Trophoblast cell (in vitro differentiated cells and primary cell): ENCODE measurements around the gene SSBP3.

ENCODE experiments used
- DNase-seq, 2 donors: peaks; one replicate each; pipeline ENCODE4 v3.0.0-alpha.2; 2016
- H2AFZ ChIP-seq: 2 replicates; pipeline ENCODE4 v1.6.1; 2013; ENCODE audit warnings: low read length, moderate library complexity, mild to moderate bottlenecking; ENCODE audit not compliant: insufficient read depth, poor library complexity
- H2AK5ac ChIP-seq: 2 replicates; pipeline ENCODE4 v1.6.1; 2013; ENCODE audit warnings: mild to moderate bottlenecking, low read length
- H2BK120ac ChIP-seq: 2 replicates; pipeline ENCODE4 v1.6.1; 2013; ENCODE audit warnings: low read length, mild to moderate bottlenecking, moderate library complexity; ENCODE audit not compliant: insufficient read depth, poor library complexity
- H2BK12ac ChIP-seq: 2 replicates; pipeline ENCODE4 v1.6.1; 2013; ENCODE audit warnings: mild to moderate bottlenecking, low read length, moderate library complexity
- H2BK5ac ChIP-seq: 2 replicates; pipeline ENCODE4 v1.6.1; 2013; ENCODE audit warnings: low read length, low read depth, moderate library complexity, mild to moderate bottlenecking; ENCODE audit not compliant: poor library complexity
- H3K14ac ChIP-seq: 2 replicates; pipeline ENCODE4 v1.6.1; 2013; ENCODE audit warnings: mild to moderate bottlenecking, low read length
- H3K18ac ChIP-seq: 2 replicates; pipeline ENCODE4 v1.6.1; 2013; ENCODE audit warnings: mild to moderate bottlenecking, low read length
- H3K23ac ChIP-seq: 2 replicates; pipeline ENCODE4 v1.6.1; 2013; ENCODE audit warnings: low read length
- H3K27ac ChIP-seq: 2 replicates; pipeline ENCODE4 v1.5.1; 2013; ENCODE audit warnings: low read depth, mild to moderate bottlenecking, inconsistent platforms, low read length, moderate library complexity
- H3K27me3 ChIP-seq: 2 replicates; pipeline ENCODE4 v1.6.1; 2013; ENCODE audit warnings: inconsistent platforms, mild to moderate bottlenecking, low read length, moderate library complexity; ENCODE audit not compliant: insufficient read depth
- H3K36me3 ChIP-seq, 2 experiments: 1 replicate in 1 of 2; 2 replicates in 1 of 2; pipeline ENCODE4 v1.6.1; 2013; ENCODE audit warnings: low read length in 2 of 2, mild to moderate bottlenecking in 2 of 2, moderate library complexity in 1 of 2; ENCODE audit not compliant: insufficient read depth in 2 of 2, control insufficient read depth in 1 of 2
- H3K4ac ChIP-seq: 2 replicates; pipeline ENCODE4 v1.6.1; 2013; ENCODE audit warnings: low read depth, mild to moderate bottlenecking, low read length, moderate library complexity
- H3K4me1 ChIP-seq, 2 experiments: 1 replicate in 1 of 2; 2 replicates in 1 of 2; pipeline ENCODE4 v1.6.1; 2013; ENCODE audit warnings: low read length in 2 of 2, mild to moderate bottlenecking in 2 of 2, moderate library complexity in 1 of 2; ENCODE audit not compliant: insufficient read depth in 2 of 2, control insufficient read depth in 1 of 2
- H3K4me2 ChIP-seq: 2 replicates; pipeline ENCODE4 v1.6.1; 2013; ENCODE audit warnings: inconsistent platforms, mild to moderate bottlenecking, low read length, moderate library complexity
- H3K4me3 ChIP-seq: 2 replicates; pipeline ENCODE4 v1.5.1; 2013; ENCODE audit warnings: mild to moderate bottlenecking, low read depth, low read length, inconsistent platforms
- H3K79me1 ChIP-seq: one replicate; pipeline ENCODE4 v1.6.1; 2013; ENCODE audit warnings: low read length
- H3K79me2 ChIP-seq: 2 replicates; pipeline ENCODE4 v1.6.1; 2013; ENCODE audit warnings: low read length, mild to moderate bottlenecking; ENCODE audit not compliant: control insufficient read depth, insufficient read depth, poor library complexity
- H3K9ac ChIP-seq: 2 replicates; pipeline ENCODE4 v1.6.1; 2013; ENCODE audit warnings: mild to moderate bottlenecking, low read length
- H3K9me3 ChIP-seq: 2 replicates; pipeline ENCODE4 v1.6.1; 2013; ENCODE audit warnings: low read depth, mild to moderate bottlenecking, control low read depth, inconsistent platforms, low read length; ENCODE audit not compliant: insufficient read depth
- H4K12ac ChIP-seq: 2 replicates; pipeline ENCODE4 v1.6.1; 2013; ENCODE audit warnings: low read depth, mild to moderate bottlenecking, low read length, moderate library complexity
- H4K8ac ChIP-seq: 2 replicates; pipeline ENCODE4 v1.6.1; 2013; ENCODE audit warnings: low read depth, mild to moderate bottlenecking, low read length, moderate library complexity
- H4K91ac ChIP-seq: one replicate; pipeline ENCODE4 v1.6.1; 2013; ENCODE audit warnings: low read depth, mild to moderate bottlenecking, low read length, moderate library complexity
- WGBS: extraction: QIAGEN DNeasy Blood & Tissue Kit; methylation state at CpG from one replicate; pipeline ENCODE4 v1.1.7; 2013; ENCODE audit warnings: missing lambda C conversion rate; ENCODE audit not compliant: insufficient read length, insufficient coverage; ENCODE audit errors: extremely low coverage; 5-methylcytosine and 5-hydroxymethylcytosine counted together

Gene SSBP3

GRCh38 chr1:54291276-54292001 lies 114.8 kb downstream of the SSBP3 start:
- H3K27me3 ChIP-seq = no peaks in the 10 kb centered on the region
- H2BK12ac ChIP-seq = no peak overlapping the region
- no peak overlapping the region for H3K4me2 ChIP-seq
- no peak overlapping the region for H2AK5ac ChIP-seq
- no peak overlapping the region for H3K9ac ChIP-seq
- H3K27ac ChIP-seq = no peak overlapping the region
- H2AFZ ChIP-seq = no peak overlapping the region
- H4K12ac ChIP-seq = no peak overlapping the region
- H3K4ac ChIP-seq = peak overlapping the region; percentile 0
- H3K36me3 ChIP-seq = no peaks in the 10 kb centered on the region
- H4K91ac ChIP-seq = no peak overlapping the region
- peaks cover 1% of the 10 kb centered on the region for H3K9me3 ChIP-seq
- no peak overlapping the region for H3K4me3 ChIP-seq
- no peak overlapping the region for H3K14ac ChIP-seq
- no peak overlapping the region for H2BK5ac ChIP-seq
- WGBS = no CpG with 5 or more reads among the region's 20 CpGs
- H3K4me1 ChIP-seq = peaks cover 29 to 31% of the 10 kb centered on the region in 2 experiments
- peaks cover 5% of the 10 kb centered on the region for H3K79me2 ChIP-seq
- no peak overlapping the region for H2BK120ac ChIP-seq
- DNase-seq = peak; percentile 19 to 61
- H3K23ac ChIP-seq = no peak overlapping the region
- H4K8ac ChIP-seq = no peak overlapping the region
- H3K18ac ChIP-seq = no peak overlapping the region
- peaks cover 2% of the 10 kb centered on the region for H3K79me1 ChIP-seq

- Histone ChIP-seq H4K12ac (no peak overlapping the region), H3K79me1 (peaks cover 2% of the 10 kb centered on the region), H3K36me3 (no peaks in the 10 kb centered on the region), H3K79me2 (peaks cover 5% of the 10 kb centered on the region), H2AFZ (no peak overlapping the region), H3K4me1 (peaks cover 29 to 31% of the 10 kb centered on the region in 2 experiments), H3K14ac (no peak overlapping the region), H4K91ac (no peak overlapping the region), H2BK12ac (no peak overlapping the region), H3K9ac (no peak overlapping the region), H3K18ac (no peak overlapping the region), H3K27ac (no peak overlapping the region), H2AK5ac (no peak overlapping the region), H2BK5ac (no peak overlapping the region), H3K27me3 (no peaks in the 10 kb centered on the region), H3K4me2 (no peak overlapping the region), H4K8ac (no peak overlapping the region), H3K4me3 (no peak overlapping the region), H2BK120ac (no peak overlapping the region), H3K4ac (no peak overlapping the region), H3K23ac (no peak overlapping the region), H3K9me3 (no peaks in the 10 kb centered on the region)
- no CpG with 5 or more reads among the region's 12 CpGs for WGBS
- no peak for DNase-seq
These were observed 115.5 kb downstream of the SSBP3 start for GRCh38 chr1:54290506-54291184.

- no peaks in the 10 kb centered on the region for H3K27me3 ChIP-seq
- no peak overlapping the region for H2BK120ac ChIP-seq
- DNase-seq = no peak
- no peaks in the 10 kb centered on the region for H3K9me3 ChIP-seq
- H3K79me2 ChIP-seq = peaks cover 5% of the 10 kb centered on the region
- H2AFZ ChIP-seq = no peak overlapping the region
- H3K79me1 ChIP-seq = peaks cover 2% of the 10 kb centered on the region
- H3K18ac ChIP-seq = no peak overlapping the region
- no peak overlapping the region for H2AK5ac ChIP-seq
- no peak overlapping the region for H3K23ac ChIP-seq
- H4K8ac ChIP-seq = no peak overlapping the region
- H3K4me1 ChIP-seq = peaks cover 22 to 24% of the 10 kb centered on the region in 2 experiments
- no CpG with 5 or more reads among the region's 6 CpGs for WGBS
- H3K9ac ChIP-seq = no peak overlapping the region
- H2BK12ac ChIP-seq = no peak overlapping the region
- H3K4me3 ChIP-seq = no peak overlapping the region
- no peak overlapping the region for H3K14ac ChIP-seq
- no peak overlapping the region for H4K91ac ChIP-seq
- no peak overlapping the region for H2BK5ac ChIP-seq
- no peaks in the 10 kb centered on the region for H3K36me3 ChIP-seq
- no peak overlapping the region for H3K4me2 ChIP-seq
- no peak overlapping the region for H4K12ac ChIP-seq
- H3K27ac ChIP-seq = no peak overlapping the region
- H3K4ac ChIP-seq = no peak overlapping the region
These were observed 116.4 kb downstream of the SSBP3 start for GRCh38 chr1:54289712-54290233.

- H3K79me2 ChIP-seq = peaks cover 3% of the 10 kb centered on the region
- WGBS = no CpG with 5 or more reads among the region's 9 CpGs
- no peak overlapping the region for H3K4me2 ChIP-seq
- no peaks in the 10 kb centered on the region for H3K36me3 ChIP-seq
- peaks cover 2% of the 10 kb centered on the region for H3K79me1 ChIP-seq
- no peak overlapping the region for H4K8ac ChIP-seq
- no peak overlapping the region for H2AFZ ChIP-seq
- no peak overlapping the region for H3K9ac ChIP-seq
- no peak overlapping the region for H3K27ac ChIP-seq
- H2AK5ac ChIP-seq = no peak overlapping the region
- H3K14ac ChIP-seq = no peak overlapping the region
- no peak overlapping the region for H2BK12ac ChIP-seq
- H3K18ac ChIP-seq = no peak overlapping the region
- no peak overlapping the region for H4K91ac ChIP-seq
- no peak overlapping the region for H3K23ac ChIP-seq
- H3K4me3 ChIP-seq = no peak overlapping the region
- peak overlapping the region; percentile 23 for H3K4ac ChIP-seq
- no peak overlapping the region for H2BK5ac ChIP-seq
- H3K9me3 ChIP-seq = no peaks in the 10 kb centered on the region
- H3K4me1 ChIP-seq = peaks cover 19 to 22% of the 10 kb centered on the region in 2 experiments
- H3K27me3 ChIP-seq = no peaks in the 10 kb centered on the region
- H2BK120ac ChIP-seq = no peak overlapping the region
- H4K12ac ChIP-seq = no peak overlapping the region
- DNase-seq = peak in 1 of 2 donors; percentile 17
These were observed 118.4 kb downstream of the SSBP3 start for GRCh38 chr1:54287801-54288211.
